IPS-15b (cell line): ENCODE data around the gene RPS26.
A peak's percentile ranks its signal among the peaks of the same experiment; 100 is the strongest.
"Not testable (repeated sequence)": the region's sequence is repeated elsewhere in the genome, so short reads cannot be mapped to it uniquely, and the experiment has no call there.

Experiments used
- H3K27me3 ChIP-seq: one replicate; pipeline ENCODE4 v1.6.1; 2013; ENCODE audit warnings: low read length; ENCODE audit not compliant: control insufficient read depth, insufficient read depth
- H3K36me3 ChIP-seq: one replicate; pipeline ENCODE4 v1.6.1; 2013; ENCODE audit warnings: low read length; ENCODE audit not compliant: control insufficient read depth, insufficient read depth
- H3K4me1 ChIP-seq: one replicate; pipeline ENCODE4 v1.6.1; 2013; ENCODE audit warnings: mild to moderate bottlenecking, low read length; ENCODE audit not compliant: control insufficient read depth, insufficient read depth
- H3K4me3 ChIP-seq: one replicate; pipeline ENCODE4 v1.5.1; 2013; ENCODE audit warnings: low read depth, low read length
- H3K9ac ChIP-seq: one replicate; pipeline ENCODE4 v1.6.1; 2013; ENCODE audit warnings: low read depth, mild to moderate bottlenecking, low read length
- H3K9me3 ChIP-seq: one replicate; pipeline ENCODE4 v1.6.1; 2013; ENCODE audit warnings: mild to moderate bottlenecking, low read length; ENCODE audit not compliant: control insufficient read depth, insufficient read depth

The RPS26 gene

GRCh38 chr12:56059964-56060363, 18.2 kb downstream of the RPS26 start:
- not testable (repeated sequence) for H3K36me3 ChIP-seq, H3K9me3 ChIP-seq, H3K9ac ChIP-seq, H3K27me3 ChIP-seq, H3K4me1 ChIP-seq, H3K4me3 ChIP-seq

DNA sequence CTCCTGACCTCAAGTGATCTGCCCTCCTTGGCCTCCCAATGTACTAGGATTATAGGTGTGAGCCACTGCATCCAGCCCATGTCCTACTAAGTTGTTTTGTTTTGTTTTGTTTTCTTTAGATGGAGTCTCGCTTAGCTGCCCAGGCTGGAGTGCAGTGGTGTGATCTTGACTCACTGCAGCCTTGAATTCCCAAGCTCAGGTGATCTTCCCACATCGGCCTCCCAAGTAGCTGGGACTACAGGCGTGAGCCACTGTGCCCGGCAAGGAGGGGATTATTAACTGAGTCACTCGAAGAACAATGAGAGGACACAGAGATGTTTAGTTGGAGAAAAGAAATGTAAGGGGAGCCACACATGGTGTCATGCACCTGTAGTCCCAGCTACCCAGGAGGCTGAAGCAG, 20.3 kb downstream of the RPS26 start:
- H3K4me3 ChIP-seq = no peak overlapping the region
- H3K27me3 ChIP-seq = no peaks in the 10 kb centered on the region
- no peak overlapping the region for H3K9ac ChIP-seq
- H3K4me1 ChIP-seq = no peaks in the 10 kb centered on the region
- H3K36me3 ChIP-seq = no peaks in the 10 kb centered on the region
- H3K9me3 ChIP-seq = no peaks in the 10 kb centered on the region

DNA sequence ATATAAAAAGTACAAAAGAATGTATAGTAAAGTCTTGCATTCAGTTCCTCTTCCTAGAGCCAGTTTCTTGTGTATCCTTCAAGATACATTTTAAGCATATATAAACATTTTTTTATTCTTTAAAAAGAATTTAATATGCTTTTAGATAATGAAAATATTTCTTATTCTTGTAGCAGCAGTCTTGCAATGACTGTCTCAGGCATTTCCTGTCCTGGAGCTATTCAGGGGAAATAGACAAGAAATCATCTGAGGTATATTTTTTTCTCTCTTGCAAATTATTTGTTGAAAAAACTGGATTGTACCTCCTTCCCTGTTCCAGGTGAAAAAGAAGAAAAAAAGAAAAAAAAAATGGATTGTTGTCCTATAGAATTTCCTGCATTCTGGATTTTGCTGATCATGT, 21.3 kb downstream of the RPS26 start:
- Histone ChIP-seq H3K4me1 (no peaks in the 10 kb centered on the region), H3K36me3 (no peaks in the 10 kb centered on the region), H3K27me3 (no peaks in the 10 kb centered on the region), H3K9ac (no peak overlapping the region), H3K9me3 (no peaks in the 10 kb centered on the region), H3K4me3 (no peak overlapping the region)

DNA sequence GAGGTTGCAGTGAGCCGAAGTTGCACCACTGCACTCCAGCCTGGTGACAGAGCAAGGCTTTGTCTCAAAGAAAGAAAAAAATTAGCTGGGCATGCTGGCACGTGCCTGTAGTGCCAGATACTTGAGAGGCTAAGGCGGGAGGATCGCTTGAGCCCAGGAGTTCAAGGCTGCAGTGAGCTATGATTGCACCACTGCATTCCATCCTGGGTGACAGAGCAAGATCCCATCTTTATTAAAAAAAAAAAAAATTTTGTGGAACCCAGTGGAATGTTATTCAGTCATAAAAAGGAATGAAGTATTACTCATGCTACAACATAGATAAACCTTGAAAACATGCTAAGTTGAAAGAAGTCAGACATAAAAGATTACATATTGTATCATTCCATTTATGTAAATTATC, 29.9 kb downstream of the RPS26 start:
- Histone ChIP-seq H3K27me3 (no peaks in the 10 kb centered on the region), H3K9me3 (no peaks in the 10 kb centered on the region), H3K9ac (no peak overlapping the region), H3K36me3 (no peaks in the 10 kb centered on the region), H3K4me3 (no peak overlapping the region), H3K4me1 (no peaks in the 10 kb centered on the region)

DNA sequence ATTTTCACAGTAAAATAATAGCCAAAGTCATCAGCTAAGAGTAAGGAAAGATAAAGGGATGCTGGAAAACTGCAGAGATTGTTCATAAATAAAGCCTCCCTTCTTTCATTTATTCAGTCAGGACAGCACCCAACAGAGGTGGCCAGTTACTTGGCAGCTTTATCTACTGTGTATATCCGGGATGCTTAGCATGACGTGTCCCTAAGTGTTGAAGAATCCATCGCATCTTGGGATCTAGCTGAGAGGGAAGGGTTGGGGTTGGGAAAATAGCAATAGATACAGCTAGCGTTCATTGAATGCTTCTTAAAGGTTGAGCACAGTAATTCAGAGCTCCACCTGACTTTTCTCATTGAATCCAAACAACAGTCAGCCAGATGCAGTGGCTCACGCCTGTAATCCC, 32.7 kb downstream of the RPS26 start:
- Histone ChIP-seq H3K9ac (no peak overlapping the region), H3K9me3 (no peaks in the 10 kb centered on the region), H3K4me3 (no peak overlapping the region), H3K36me3 (no peaks in the 10 kb centered on the region), H3K4me1 (peaks cover 4% of the 10 kb centered on the region), H3K27me3 (no peaks in the 10 kb centered on the region)

- H3K9me3 ChIP-seq, H3K36me3 ChIP-seq, H3K4me3 ChIP-seq, H3K27me3 ChIP-seq, H3K9ac ChIP-seq: not testable (repeated sequence)
- peaks cover 18% of the 10 kb centered on the region for H3K4me1 ChIP-seq
Measured at GRCh38 chr12:56077966-56078365, 36.2 kb downstream of the RPS26 start.

- H3K4me3 ChIP-seq = peak overlapping the region; percentile 90
- no peak overlapping the region for H3K9ac ChIP-seq
Measured at GRCh38 chr12:56078427-56078826, 36.7 kb downstream of the RPS26 start.

DNA sequence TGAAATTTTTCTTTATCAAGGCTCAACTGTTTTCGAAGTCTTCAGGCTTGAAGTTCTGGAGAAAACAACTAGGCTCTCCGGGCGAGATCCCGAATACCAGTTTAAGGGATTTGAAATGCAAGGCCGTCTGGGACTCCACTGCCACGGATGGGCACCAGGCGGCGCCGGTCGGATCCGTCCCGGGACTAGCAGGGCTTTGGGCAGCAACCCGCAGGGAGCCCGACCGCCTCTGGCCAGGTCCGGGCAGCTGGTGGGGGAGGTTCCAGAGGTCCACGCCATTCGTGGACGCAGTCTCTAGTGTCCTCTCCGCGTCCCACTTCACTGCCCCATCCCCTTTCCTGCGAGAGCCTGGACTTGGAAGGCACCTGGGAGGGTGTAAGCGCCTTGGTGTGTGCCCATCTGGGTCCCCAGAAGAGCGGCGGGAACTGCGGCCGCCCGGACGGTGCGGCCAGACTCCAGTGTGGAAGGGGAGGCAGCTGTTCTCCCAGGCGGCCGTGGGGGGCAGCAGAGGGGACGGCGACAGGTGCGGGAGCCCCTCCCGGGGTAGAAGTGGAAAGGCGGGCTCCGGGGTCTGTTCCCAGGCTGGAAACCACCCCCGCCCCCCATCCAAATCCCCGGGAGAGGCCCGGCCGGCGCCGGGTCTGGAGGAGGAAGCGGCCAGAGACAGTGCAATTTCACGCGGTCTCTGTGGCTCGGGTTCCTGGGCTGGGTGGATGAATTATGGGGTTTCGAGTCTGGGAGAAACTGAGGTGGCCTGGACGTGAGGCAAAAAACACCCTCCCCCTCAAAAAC, 37.4 kb downstream of the RPS26 start:
- H3K27me3 ChIP-seq = no peaks in the 10 kb centered on the region
- H3K9ac ChIP-seq = peak overlapping the region; percentile 89
- peak overlapping the region; percentile 90 for H3K4me3 ChIP-seq
- peaks cover 18% of the 10 kb centered on the region for H3K4me1 ChIP-seq
- H3K36me3 ChIP-seq = peaks cover 5% of the 10 kb centered on the region
- H3K9me3 ChIP-seq = no peaks in the 10 kb centered on the region

More at GRCh38 chr12:56078427-56078826, 36.7 kb downstream of the RPS26 start:
- no peaks in the 10 kb centered on the region for H3K36me3 ChIP-seq
- H3K9me3 ChIP-seq = no peaks in the 10 kb centered on the region
- H3K4me1 ChIP-seq = peaks cover 18% of the 10 kb centered on the region
- no peaks in the 10 kb centered on the region for H3K27me3 ChIP-seq

DNA sequence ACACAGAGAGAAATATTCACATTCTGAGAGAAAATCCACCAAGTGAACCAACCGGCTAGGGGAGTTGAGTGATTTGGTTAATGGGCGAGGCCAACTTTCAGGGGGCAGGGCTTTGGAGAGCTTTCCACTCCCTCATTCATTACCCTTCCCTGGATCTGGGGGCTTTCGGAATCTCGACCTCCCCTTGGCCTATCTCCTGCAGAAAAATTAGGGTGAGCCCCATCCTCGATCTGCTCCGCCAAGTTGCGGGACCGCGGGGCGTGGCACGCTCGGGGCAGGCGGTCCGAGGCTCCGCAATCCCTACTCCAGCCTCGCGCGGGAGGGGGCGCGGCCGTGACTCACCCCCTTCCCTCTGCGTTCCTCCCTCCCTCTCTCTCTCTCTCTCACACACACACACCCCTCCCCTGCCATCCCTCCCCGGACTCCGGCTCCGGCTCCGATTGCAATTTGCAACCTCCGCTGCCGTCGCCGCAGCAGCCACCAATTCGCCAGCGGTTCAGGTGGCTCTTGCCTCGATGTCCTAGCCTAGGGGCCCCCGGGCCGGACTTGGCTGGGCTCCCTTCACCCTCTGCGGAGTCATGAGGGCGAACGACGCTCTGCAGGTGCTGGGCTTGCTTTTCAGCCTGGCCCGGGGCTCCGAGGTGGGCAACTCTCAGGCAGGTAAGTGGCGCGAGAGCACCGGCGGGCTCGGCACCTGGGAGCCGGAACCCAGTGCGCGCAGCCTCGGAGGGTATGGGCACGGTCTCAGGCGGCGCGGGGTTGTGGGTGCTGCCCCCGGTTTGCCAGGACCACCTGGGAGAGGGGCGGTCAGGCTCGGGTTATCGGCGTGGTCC, 38.2 kb downstream of the RPS26 start, which contains the start of gene ERBB3:
ERBB3 (plus strand) TSS at position 443 of the 833 bp plus-strand sequence; CDS start at position 579, 136 bp downstream.
- Histone ChIP-seq H3K27me3 (no peaks in the 10 kb centered on the region), H3K36me3 (peaks cover 10% of the 10 kb centered on the region), H3K4me3 (peak within 1 kb of the TSS; percentile 90), H3K4me1 (peaks cover 18% of the 10 kb centered on the region), H3K9me3 (no peaks in the 10 kb centered on the region), H3K9ac (peak within 1 kb of the TSS; percentile 89)

DNA sequence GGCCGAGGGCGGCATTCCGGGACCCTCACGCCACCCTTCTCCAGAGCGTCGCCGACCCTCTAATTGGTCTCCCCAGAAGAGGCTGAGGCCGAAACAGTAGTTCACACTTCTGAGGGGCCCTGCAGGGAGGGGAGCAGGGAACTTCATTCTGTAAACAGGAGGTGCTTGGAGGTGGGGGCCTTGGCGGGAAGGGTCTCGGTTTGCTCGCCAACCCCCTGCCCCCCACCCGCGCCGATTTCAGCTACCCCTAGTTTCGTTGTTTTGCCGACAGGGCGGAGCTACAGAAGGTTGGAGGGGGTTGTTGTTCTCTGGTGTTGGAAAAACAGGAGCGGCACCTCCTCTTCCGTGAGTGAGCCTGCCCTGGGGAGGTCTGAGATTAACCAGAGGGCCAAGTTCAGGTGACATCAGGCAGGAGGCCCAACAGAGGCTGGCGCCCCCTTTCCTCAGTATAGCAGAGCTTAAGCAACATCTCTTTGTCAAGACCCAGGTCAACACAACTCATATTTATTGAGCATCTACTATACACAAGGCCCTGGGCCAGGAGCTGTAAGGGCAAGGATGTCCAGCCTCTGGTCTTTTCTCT, 38.9 kb downstream of the RPS26 start:
- Histone ChIP-seq H3K27me3 (no peaks in the 10 kb centered on the region), H3K4me1 (peaks cover 18% of the 10 kb centered on the region), H3K4me3 (peak overlapping the region; percentile 90), H3K9ac (peak overlapping the region; percentile 89), H3K9me3 (no peaks in the 10 kb centered on the region), H3K36me3 (peaks cover 12% of the 10 kb centered on the region)

GRCh38 chr12:56081393-56082347, 40.0 kb downstream of the RPS26 start:
- Histone ChIP-seq H3K9ac (peak overlapping the region; percentile 89), H3K4me3 (peak overlapping the region; percentile 90), H3K9me3 (no peaks in the 10 kb centered on the region), H3K27me3 (no peaks in the 10 kb centered on the region), H3K4me1 (peaks cover 18% of the 10 kb centered on the region), H3K36me3 (peaks cover 17% of the 10 kb centered on the region)
